BLaER1 (cell line): ENCODE data around the gene ZNRD2.

Experiments
- H3K27ac ChIP-seq: shearing (Covaris generic); formaldehyde crosslinking; 2 replicates; pipeline ENCODE4 v1.8.1; 2022
- H3K27me3 ChIP-seq: shearing (Covaris generic); formaldehyde crosslinking; 2 replicates; pipeline ENCODE4 v1.8.1; 2022
- H3K36me3 ChIP-seq: shearing (Covaris generic); formaldehyde crosslinking; 2 replicates; pipeline ENCODE4 v1.8.1; 2022
- H3K4me1 ChIP-seq: shearing (Covaris generic); formaldehyde crosslinking; 2 replicates; pipeline ENCODE4 v1.8.1; 2022
- H3K4me2 ChIP-seq: shearing (Covaris generic); formaldehyde crosslinking; 2 replicates; pipeline ENCODE4 v1.8.1; 2022
- H3K4me3 ChIP-seq: shearing (Covaris generic); formaldehyde crosslinking; 2 replicates; pipeline ENCODE4 v1.8.1; 2022
- H3K9ac ChIP-seq: shearing (Covaris generic); formaldehyde crosslinking; 2 replicates; pipeline ENCODE4 v1.8.1; 2022
- H3K9me3 ChIP-seq: shearing (Covaris generic); formaldehyde crosslinking; 2 replicates; pipeline ENCODE4 v1.8.1; 2022
- H4K20me1 ChIP-seq: shearing (Covaris generic); formaldehyde crosslinking; 2 replicates; pipeline ENCODE4 v1.8.1; 2022
- Cebpa-rat ChIP-seq: shearing (Covaris generic); IDR thresholded peaks from 2 replicates; pipeline ENCODE4 v1.8.1; 2022

The ZNRD2 gene

DNA sequence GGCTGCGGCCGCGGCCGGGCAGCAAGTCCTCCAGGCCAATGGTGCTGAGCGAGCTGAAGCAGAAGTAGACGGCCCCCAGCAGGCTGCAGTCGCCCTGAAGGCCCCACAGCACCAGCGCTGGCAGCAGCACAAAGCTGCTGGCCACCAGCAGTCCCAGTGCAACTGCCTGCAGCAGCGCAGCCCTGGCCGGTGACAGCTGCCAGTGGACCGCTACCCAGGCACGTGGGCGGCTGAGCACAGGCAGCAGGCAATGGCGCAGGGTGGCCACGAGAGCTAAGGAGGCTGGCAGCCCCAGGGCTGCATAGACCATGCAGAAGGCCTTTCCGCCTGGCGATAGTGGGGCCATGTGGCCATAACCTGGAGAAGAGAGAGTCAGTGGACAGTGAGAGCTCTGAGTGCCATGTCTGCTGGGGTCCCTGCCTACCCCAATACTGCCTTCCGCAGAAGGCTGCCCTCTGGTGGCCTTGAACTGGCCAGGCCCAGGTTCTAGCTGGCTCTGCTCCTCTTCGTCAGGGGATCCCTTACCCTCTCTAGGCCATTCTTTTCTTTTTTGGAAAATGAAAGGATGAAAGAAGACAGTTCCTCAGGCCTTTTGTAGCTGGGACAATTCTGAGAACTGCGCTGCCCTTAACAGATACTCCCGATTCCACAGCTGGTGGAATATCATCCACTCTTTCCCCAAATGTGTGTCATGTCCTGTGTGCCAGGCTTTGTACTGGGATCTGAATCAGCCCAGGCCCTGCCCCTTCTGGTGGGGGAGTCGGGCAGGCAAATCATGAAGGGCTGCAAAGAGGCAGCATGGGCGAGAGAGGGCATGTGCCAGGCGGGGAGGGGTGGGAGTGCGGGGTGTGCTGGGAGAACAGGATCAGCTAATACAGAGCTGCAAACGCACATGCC, 23.5 kb downstream of the ZNRD2 start:
- Histone ChIP-seq H3K4me1 (peaks cover 59% of the 10 kb centered on the region), H3K4me2 (no peak overlapping the region), H3K36me3 (peaks cover 69% of the 10 kb centered on the region), H3K4me3 (no peak overlapping the region), H3K9ac (peak overlapping the region; percentile 55; the same call in 1 of the 2 replicates), H3K27me3 (no peaks in the 10 kb centered on the region), H3K27ac (peak overlapping the region; percentile 38; the same call in 1 of the 2 replicates), H3K9me3 (no peaks in the 10 kb centered on the region), H4K20me1 (peaks cover 53% of the 10 kb centered on the region)
- TF ChIP-seq Cebpa-rat: no peak

DNA sequence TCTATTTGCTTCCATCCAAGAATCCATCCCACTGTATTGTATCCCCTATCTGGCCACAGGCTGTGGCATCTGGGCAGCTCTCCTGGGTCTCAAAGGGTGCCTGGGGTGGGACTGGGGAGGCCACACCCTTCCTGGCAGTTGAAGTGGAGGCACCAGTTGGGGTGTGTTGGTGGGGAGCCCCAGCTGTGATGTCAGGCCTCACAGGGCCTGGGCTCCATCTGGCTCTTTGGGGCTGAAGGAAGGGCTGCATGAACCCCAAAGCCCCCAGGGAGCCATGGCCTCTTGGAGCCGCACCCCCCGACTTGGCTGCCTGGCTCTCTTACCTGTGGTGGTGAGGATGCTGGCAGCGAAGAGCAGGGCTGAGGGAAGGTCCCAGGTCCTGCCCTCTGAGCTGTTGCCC, 24.9 kb downstream of the ZNRD2 start:
- 0 out of 2 replicates have a peak overlapping the region, but pooled peaks have one; percentile 41 for H3K9ac ChIP-seq

DNA sequence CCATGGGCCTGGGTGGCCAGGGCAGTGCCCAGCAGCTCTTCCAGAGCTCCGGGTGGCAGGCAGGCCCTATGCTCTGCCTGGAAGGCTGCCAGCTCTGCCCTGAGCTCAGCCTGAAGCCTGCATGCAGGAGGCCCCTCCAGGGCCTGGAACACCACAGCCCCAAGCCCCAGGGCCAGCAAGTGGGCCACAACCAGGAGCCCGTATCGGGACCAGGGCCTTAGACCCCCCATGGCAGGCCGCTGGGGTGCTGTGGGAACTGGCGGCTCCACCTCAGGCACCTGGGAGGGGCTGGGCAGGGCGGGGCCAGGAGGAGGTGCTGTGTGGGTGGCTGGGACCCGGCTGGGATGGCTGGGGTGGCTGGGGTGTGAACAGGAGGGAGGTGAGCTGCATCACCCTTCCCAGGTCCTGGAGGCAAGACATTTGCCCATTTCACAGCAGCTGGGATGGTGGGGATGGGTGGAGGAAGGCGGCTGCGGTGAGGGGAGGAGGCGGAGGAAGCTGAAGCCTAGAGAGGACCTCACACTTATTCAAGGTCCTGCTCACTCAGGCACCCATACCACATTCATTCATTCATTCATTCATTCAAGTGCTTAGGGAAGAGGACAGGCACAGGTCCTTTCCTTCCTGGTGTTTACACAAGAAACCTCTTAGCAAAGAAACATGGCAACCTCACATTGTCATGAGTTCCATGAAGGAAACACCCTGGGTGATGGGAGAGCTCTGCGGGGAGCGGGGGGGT, 25.4 kb downstream of the ZNRD2 start, which contains the start of gene KCNK7:
KCNK7 (minus strand) TSS at position 258 of the 739 bp plus-strand sequence; CDS start at position 230, 28 bp downstream.
- peaks cover 35% of the 10 kb centered on the region for H4K20me1 ChIP-seq
- TF ChIP-seq Cebpa-rat: no peak

More for the DNA sequence above, 24.9 kb downstream of the ZNRD2 start:
- H3K27ac ChIP-seq: peak overlapping the region; percentile 51
- H3K36me3 ChIP-seq: peaks cover 69% of the 10 kb centered on the region
- no peaks in the 10 kb centered on the region for H3K27me3 ChIP-seq
- peak overlapping the region; percentile 44 for H3K4me2 ChIP-seq
- peaks cover 39% of the 10 kb centered on the region for H4K20me1 ChIP-seq
- H3K9me3 ChIP-seq: no peaks in the 10 kb centered on the region
- peaks cover 45% of the 10 kb centered on the region for H3K4me1 ChIP-seq
- no peak overlapping the region for H3K4me3 ChIP-seq
- no peak for TF ChIP-seq Cebpa-rat

DNA sequence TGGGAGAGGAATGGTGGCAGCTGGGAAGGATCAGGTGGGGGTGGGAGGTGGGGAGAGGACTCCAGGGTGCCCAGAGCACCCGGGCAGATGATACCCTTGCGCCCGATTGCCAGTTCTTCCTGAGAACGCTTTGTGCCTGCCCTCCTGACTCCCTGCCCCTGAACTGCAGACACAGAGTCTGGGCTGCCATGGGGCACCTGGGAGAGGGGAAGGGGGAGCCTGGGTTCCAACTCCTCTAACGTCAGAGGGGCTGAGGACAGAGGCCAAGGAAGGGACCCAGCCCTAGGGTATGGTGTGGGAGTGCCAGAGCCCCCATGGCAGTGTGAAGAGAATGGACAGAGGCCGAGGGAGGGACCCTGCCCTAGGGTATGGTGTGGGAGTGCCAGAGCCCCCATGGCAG, 26.2 kb downstream of the ZNRD2 start:
- H3K4me1 ChIP-seq: peaks cover 42% of the 10 kb centered on the region
- no peak overlapping the region for H3K27ac ChIP-seq
- no peak overlapping the region for H3K4me2 ChIP-seq
- no peaks in the 10 kb centered on the region for H3K9me3 ChIP-seq
- no peak overlapping the region for H3K4me3 ChIP-seq
- H3K36me3 ChIP-seq: peaks cover 68% of the 10 kb centered on the region
- no peaks in the 10 kb centered on the region for H3K27me3 ChIP-seq
- no peak for TF ChIP-seq Cebpa-rat
- H3K9ac ChIP-seq: no peak overlapping the region
- H4K20me1 ChIP-seq: peaks cover 35% of the 10 kb centered on the region

More for the DNA sequence above, 25.4 kb downstream of the ZNRD2 start, which contains the start of gene KCNK7:
- 0 out of 2 replicates have a peak within 1 kb of the TSS, but pooled peaks have one; percentile 41 for H3K9ac ChIP-seq
- H3K9me3 ChIP-seq: no peaks in the 10 kb centered on the region
- no peaks in the 10 kb centered on the region for H3K27me3 ChIP-seq
- peaks cover 69% of the 10 kb centered on the region for H3K36me3 ChIP-seq
- no peak within 1 kb of the TSS for H3K4me3 ChIP-seq
- peak within 1 kb of the TSS; percentile 44 for H3K4me2 ChIP-seq
- peaks cover 42% of the 10 kb centered on the region for H3K4me1 ChIP-seq
- H3K27ac ChIP-seq: peak within 1 kb of the TSS; percentile 51

DNA sequence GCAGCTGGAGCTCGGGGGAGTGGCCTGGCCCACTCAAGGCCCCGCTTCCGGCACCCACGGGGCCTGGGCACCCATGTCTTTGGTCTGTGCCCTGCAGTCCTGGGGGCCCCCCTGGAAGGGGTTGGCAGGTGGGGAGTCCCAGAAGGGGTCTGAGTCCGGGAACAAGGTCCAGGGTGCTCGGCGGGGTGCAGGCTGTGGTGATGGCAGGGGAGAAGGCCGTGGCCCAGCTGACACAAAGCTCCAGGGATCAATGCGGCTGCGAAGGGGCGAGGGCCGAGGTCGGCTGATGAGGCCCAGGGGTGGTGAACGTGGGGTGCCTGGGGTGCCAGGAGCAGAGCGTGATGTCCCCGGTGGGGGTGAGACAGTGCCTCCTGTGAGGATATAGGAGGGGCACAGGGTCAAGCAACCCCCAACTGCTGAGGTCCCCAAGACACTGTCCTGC, 28.0 kb downstream of the ZNRD2 start:
- Histone ChIP-seq H3K36me3 (peaks cover 69% of the 10 kb centered on the region), H4K20me1 (peaks cover 26% of the 10 kb centered on the region), H3K4me1 (peaks cover 49% of the 10 kb centered on the region), H3K9me3 (no peaks in the 10 kb centered on the region), H3K4me3 (no peak overlapping the region), H3K27me3 (no peaks in the 10 kb centered on the region), H3K4me2 (no peak overlapping the region), H3K9ac (no peak overlapping the region), H3K27ac (no peak overlapping the region)
- no peak for TF ChIP-seq Cebpa-rat

DNA sequence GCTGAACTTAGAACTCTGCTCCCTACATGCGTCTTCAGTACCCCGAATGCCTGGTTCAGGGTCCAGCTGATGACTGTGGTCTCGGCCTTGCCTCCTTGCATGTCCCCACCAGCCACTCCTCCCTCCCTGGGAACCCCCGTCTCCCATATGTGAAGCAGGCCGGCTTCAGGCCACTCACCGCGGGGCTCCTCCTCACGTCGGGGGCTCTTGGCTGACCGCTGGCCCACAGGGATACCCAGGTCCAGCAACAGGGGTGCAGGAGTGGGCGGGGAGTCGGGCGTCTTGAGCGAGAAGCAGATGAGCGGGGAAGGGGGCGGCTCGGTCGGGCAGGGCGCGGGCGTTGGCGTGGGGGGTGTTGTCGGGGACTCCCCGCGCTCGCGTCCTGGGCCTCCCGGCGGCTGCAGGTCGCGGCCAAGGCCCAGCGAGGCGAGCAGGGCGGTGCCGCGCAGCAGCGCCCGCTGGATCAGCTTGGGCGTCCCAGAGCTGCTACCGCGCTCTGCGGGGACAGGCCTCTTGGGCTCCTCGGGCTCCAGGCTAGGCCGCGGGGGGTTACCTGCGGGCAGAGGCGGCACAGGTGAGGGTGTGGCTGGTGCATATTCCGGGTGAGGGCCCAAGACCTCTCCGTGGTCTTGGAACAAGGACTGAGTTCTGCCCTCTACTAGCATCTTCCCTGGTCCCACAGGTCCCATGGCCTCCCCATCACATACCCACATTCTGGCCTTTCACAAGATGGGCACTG, 29.1 kb downstream of the ZNRD2 start:
- Histone ChIP-seq H3K4me3 (no peak overlapping the region), H3K4me1 (peaks cover 46% of the 10 kb centered on the region), H3K27ac (no peak overlapping the region), H4K20me1 (peaks cover 26% of the 10 kb centered on the region; the same call in 1 of the 2 replicates), H3K36me3 (peaks cover 75% of the 10 kb centered on the region), H3K27me3 (no peaks in the 10 kb centered on the region), H3K9me3 (no peaks in the 10 kb centered on the region), H3K4me2 (no peak overlapping the region), H3K9ac (no peak overlapping the region)
- TF ChIP-seq Cebpa-rat: no peak

DNA sequence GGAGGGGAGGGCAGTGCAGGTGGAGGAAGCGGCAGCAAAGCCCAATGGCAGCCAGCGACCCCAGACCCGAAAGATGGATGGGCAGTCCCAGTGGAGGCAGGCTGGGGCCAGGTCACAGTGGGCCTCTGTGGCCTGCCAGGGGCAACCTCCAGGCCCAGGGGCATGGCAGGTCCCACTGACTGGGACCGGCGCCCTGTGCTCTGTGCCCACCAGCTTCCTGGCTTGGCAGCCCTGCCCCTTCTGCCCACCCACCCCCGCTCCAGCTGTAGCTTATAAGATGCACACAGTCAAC, 29.6 kb downstream of the ZNRD2 start:
- no peaks in the 10 kb centered on the region for H3K27me3 ChIP-seq
- no peak overlapping the region for H3K9ac ChIP-seq
- H3K36me3 ChIP-seq: peaks cover 80% of the 10 kb centered on the region
- no peak overlapping the region for H3K4me2 ChIP-seq
- peaks cover 26% of the 10 kb centered on the region; the same call in 1 of the 2 replicates for H4K20me1 ChIP-seq
- H3K9me3 ChIP-seq: no peaks in the 10 kb centered on the region
- no peak overlapping the region for H3K4me3 ChIP-seq
- no peak overlapping the region for H3K27ac ChIP-seq
- no peak for TF ChIP-seq Cebpa-rat
- peaks cover 40% of the 10 kb centered on the region for H3K4me1 ChIP-seq

DNA sequence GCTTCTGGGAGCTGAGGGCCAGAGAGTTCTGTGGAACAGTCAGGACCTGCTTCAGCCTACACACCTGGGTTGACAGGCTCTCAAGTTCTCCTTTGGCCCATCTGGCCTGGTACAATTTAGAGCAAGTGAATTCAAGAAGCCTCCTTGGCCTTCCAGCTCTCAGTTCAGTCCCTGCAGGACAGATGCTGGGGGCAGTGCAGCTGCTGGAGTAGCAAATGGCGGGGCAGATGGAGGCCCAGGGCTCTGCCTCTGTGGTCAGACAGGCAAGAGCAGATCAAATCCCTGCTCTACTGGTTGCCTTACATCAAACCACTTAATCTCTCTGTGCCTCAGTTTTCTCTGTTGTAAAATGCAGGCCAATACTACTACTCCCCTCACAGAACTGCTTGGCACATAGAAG, 34.0 kb downstream of the ZNRD2 start:
- H4K20me1 ChIP-seq: peaks cover 55% of the 10 kb centered on the region
- H3K9ac ChIP-seq: no peak overlapping the region
- no peak overlapping the region for H3K4me3 ChIP-seq
- H3K4me2 ChIP-seq: no peak overlapping the region
- H3K27me3 ChIP-seq: no peaks in the 10 kb centered on the region
- no peak for TF ChIP-seq Cebpa-rat
- H3K4me1 ChIP-seq: peaks cover 14% of the 10 kb centered on the region
- H3K36me3 ChIP-seq: peaks cover 99% of the 10 kb centered on the region
- H3K27ac ChIP-seq: no peak overlapping the region
- no peaks in the 10 kb centered on the region for H3K9me3 ChIP-seq

DNA sequence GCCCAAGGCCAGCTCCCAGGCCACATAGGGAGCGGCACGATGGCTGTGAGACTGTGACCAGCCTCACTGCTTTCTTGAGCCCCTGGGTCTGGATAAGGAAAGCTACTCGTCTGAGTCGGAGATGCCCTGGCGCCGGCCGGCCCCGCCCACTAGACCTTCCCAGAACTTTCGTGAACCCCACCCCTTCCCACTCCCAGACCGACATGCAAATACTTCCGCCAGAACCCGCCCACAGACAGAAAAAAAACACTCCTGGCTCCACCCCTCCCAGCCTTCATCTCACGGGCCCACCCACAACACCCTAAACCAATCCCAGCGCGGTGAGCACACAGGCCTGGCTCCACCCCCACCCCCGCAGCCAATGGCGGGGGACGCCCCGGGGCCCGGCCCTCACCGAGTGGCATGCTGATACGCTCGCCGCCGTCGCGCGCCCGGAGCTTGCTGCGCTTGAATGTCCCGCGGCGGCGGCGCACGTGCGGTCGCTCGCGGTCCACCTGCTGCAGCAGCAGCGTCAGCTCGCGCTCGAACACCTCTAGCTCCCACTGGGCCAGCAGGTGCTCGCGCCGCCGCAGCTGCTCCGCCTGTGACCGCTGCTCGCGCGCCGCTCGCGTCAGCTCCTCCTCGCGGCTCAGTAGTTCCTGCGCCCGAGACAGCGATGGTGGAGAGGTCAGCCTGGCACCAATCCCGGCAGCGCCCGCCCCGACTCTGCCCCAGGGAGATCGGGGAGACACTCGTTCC, 36.8 kb downstream of the ZNRD2 start:
- Histone ChIP-seq H3K4me2 (no peak overlapping the region), H3K9me3 (no peaks in the 10 kb centered on the region), H3K9ac (no peak overlapping the region), H4K20me1 (peaks cover 82% of the 10 kb centered on the region), H3K27me3 (no peaks in the 10 kb centered on the region), H3K36me3 (peaks cover 93% of the 10 kb centered on the region), H3K4me1 (peaks cover 42% of the 10 kb centered on the region), H3K4me3 (no peak overlapping the region), H3K27ac (no peak overlapping the region)
- TF ChIP-seq Cebpa-rat: no peak
